T-helper 22 cell (primary cell): ENCODE results near the gene ZNF618.

Experiments used
- DNase-seq: peaks from one replicate; pipeline ENCODE4 v3.0.0-alpha.2; 2020; ENCODE audit warnings: low read depth

ZNF618 gene

DNA sequence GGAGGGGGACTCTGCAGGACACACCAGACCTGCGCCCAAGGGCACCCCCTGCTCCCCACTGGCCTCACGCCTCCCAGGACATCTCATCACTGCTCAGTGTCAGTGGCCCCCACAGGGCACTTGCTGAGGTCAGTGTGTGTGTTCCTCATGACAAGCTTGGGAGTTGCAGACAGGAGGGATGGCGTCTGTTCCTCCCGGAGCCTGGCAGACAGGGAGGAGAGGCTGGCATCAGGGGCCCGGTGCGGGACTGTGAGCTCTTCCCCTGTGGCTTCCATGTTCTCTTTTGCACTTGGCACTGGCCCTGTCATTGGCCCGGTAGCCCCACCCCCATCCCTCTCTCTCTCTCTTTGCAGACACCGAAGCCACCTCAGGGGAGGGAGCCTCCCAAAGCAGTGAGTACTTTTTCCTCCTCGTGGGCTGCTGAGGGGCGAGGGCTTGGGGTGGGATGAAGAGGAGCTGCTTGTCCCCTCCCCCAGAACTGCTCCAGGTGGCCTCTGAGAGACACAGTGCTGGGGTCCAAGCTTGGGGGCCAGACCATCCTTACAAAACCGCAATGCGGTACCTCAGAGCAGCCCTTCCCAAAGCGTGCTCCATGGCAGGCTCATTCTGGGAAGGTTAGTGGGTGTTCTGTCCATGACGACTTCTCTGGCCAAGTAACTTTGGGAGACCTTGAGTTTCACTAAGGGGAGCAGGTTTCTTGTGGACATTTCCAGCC lies 126.3 kb downstream of the ZNF618 start:
- no peak for DNase-seq

DNA sequence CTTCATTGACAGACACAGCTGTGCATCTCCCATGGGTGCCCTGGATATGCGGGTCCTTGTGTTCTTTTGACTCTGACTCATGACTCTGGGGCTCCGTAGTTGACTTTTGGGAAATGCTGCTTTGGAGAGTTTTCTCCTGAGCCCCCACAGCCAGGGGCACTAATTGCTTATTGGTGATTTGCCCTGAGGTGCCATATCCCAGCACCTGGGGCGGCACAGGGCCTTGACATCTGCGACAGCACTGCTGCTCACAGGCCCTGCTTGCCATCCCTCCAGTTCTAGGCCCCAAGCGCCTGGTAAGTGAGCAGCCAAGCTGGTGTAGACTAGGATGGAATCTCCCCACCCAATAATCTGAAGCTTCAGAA lies 126.9 kb downstream of the ZNF618 start:
- no peak for DNase-seq

DNA sequence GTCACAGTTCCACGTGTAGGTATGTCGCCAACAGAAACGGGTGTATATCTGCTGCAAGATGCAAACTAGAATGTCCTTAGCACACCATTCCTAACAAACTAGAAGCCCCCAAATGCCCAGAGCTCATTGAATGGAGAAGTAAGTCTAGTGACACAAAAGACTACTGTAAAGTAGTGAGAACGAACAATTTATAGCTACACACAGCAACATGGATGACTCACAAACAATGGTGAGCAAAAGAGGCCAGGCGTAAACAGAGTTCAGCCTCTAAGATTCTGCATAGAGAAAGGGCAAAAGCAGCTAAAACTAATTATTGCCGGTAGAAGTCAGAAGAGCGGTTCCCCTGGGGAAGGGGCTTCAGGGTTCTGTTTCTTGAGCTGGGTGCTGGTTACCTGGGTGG lies 127.2 kb downstream of the ZNF618 start:
- DNase-seq, result no peak

DNA sequence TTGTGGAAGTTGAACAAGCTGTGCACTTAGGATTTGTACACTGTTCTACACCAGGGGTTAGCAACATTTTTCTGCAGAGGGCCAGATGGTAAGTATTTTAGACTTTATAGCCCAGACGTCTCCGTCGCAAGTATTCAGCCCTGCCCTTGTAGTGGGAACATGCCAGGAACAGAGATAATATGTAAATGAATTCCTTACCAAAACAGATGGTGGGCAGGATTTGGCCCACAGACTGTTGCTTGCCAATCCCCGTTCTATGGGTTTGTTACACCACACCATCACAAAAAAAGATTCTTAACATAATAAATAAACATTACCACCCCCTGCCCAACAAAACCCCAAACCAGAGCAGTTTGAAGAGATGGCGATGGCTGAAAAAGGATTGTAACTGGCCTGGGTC lies 127.6 kb downstream of the ZNF618 start:
- DNase-seq, result no peak

DNA sequence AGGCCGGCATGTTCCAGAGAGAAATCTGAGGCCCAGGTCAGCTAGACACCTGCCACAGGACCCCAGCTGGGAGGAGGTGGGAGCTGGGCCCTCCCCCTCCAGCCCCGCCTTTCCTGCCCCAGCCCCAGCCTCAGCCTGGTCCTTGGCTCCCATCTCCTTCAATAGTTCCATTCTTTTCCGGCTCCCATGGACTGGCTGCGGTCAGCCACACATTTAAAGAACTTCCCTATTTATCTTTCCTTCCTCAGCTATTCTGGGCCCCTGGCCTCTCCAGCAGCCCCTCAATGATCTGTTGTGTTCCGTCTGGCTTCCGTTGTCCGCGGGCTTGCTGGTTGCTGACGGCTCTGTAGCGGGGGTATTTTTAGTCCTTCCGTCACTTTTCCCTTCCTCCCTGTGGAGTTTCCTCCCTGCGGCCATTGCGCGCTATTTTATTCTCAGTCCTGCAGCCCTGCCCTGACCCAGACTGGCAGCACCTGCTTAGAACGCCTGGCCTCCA lies 128.2 kb downstream of the ZNF618 start:
- no peak for DNase-seq

DNA sequence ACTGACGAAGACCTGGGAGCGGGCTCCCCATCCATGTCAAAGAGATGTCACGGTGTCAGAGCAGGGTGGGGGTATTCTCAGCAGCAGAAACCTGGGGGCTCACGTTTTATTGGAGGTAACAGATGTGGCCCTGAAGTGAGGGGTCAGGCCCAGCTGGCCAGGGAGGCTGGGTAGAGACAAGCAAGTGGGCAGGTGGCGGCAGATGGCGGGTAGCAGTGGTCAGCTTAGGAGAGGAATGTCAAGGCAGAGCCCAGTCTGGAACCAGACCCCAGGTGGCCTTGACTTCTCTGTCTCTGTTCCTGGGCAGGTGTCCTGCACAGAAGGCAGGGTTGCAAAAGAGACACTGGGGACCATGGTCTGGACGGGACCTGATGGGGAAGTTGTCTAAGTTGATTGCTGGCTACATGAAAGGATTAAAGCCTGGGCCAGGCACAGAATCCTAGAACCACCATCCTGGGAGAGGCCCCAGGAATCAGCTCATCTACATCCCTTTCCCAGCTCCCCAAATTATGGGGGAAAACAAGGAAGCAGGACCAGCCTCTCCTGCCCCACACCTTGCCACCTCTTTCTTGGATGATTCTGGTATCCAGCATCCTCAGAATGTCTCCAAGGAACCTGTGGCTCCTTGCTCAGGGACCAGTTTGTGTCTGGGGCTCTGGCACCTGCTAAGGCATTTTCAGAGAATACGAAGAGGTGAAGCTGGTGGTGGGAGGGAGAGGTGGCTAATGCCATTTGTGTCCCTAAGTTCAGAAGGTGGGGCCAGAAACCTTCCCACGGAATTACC lies 129.5 kb downstream of the ZNF618 start:
- DNase-seq, result no peak

DNA sequence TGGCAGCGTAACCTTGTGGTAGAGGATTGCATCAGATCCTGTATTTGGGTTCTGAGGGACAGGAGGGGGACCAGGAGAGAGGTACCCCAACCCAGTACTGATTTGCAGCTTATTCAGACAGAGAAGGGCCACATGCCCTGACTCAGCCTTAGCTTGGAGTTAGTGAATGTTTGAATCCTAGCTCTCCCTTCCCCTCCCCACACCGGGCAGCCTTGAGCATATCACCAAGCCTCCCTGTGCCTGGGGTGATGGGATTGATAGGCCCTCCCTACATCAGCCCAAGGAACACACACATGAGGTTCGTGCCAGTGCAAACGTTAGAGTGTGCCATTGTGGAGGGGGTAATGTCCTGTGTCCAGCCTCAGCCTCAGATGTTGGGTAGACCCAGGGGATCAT lies 130.0 kb downstream of the ZNF618 start:
- DNase-seq, result no peak

DNA sequence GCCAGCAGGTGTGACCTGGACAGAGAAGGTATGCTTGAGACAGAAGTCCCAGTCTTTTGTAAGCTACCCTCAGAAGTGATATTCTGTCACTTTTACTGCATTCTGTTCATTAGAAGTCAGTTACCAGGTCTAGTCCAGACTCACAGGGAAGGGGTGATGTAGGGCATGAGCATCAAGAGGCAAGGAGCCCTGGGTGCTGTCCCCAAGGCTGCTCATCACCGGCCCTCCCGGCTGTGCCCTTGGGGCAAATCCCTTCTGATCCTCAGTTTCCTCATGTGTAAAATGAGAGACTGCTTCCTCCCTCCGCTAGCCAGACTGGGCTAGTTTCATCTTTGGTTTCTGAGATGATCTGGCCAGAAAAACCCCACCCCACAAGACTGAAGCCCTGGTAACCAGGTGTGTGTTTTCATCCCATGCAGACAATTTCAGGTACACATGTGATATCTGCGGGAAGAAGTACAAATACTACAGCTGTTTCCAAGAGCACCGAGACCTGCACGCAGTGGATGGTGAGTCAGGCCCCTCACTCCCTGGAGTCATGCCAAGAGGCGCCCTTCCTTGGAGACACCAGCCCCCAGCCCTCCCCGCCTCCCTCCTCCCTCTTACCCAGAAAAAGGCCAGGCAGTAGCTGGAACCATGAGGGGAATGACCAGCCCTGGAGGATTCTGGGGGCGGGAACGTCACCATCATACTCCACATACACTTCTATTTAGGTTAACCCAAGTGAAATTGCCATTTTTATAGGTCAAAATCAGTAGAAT lies 131.0 kb downstream of the ZNF618 start:
- DNase-seq, result no peak

DNA sequence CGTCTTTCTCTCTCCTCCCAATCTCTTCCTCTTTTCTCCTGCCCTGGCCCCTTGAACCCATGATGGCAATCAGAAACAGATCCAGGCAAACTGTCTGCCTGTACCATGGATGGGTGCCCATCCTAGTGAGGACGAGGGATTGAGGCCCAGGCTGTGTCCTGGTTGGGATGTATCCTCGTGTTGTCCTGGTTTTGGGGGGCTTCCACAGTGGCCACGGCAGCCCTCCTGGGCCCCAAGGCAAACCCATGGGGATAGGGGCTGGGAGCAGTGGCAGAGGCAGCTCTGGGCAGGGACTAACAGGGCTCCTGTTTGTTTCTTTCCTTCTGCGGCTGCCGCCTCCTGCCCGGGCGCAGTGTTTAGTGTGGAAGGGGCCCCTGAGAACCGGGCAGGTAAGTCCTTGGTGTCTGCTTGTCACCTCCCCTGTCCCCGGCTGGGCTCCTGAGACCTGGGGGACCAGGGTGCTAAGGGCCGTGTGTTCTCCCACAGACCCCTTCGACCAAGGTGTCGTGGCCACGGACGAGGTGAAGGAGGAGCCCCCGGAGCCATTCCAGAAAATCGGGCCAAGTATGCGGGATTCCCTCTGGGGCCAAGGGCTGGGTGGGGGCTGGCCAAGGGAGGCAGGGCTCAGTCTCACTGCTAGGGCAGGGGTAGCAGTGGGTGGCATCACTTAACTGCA lies 132.0 kb downstream of the ZNF618 start:
- DNase-seq, result no peak

DNA sequence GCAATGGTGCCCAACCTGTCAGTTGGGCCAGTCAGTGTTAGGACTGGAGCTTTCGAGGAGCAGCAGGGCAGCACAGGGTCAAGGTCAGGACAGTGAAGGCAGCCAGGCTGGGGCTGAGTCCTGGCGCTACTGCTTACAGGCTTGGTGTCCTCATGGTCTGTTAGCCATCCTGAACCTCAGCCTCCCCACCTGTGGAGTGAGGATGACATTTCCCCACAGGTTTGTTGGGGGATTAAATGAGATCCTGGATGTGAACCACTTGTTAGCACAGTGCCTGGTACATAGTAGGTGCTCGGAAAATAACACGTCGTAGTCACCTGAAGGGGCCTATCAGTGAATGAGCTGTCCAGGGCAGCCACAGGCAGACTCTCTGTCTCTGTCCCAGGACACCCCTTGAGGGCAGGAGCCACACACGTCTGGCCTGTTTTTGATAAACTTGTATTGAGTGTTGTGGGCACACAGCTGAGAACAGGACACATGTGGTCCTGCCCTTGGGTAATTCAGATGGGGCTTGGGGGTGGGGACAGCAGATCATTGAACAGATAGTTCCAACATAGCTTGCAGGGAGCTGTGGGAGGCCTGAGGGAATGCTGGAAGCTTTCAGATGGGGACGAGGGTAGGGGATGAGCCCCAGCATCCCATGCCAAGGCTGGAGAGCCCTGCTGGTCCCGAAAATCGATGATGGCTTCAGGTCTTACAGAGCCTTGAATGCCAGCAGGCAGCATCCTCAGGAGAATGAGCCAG lies 132.7 kb downstream of the ZNF618 start:
- DNase-seq, result no peak

DNA sequence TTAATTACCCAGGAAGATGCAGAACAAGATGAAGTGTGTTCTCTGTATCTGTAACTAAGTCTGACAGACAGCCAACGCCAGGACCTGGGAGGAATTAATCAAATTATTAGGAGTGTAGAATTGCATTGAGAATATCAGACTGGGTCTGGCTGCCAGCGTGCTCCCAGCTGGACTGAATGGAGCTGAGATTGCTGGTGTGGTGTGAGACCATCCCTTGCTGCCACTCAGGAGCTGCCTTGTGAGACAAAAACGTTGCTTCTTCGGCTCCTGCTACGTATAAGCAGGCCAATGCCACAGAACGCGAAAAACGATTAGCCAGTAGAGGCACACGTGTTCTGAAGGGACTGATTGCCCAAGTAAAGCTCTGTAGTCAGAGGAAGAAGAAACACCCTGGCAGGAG lies 135.2 kb downstream of the ZNF618 start:
- DNase-seq, result no peak

DNA sequence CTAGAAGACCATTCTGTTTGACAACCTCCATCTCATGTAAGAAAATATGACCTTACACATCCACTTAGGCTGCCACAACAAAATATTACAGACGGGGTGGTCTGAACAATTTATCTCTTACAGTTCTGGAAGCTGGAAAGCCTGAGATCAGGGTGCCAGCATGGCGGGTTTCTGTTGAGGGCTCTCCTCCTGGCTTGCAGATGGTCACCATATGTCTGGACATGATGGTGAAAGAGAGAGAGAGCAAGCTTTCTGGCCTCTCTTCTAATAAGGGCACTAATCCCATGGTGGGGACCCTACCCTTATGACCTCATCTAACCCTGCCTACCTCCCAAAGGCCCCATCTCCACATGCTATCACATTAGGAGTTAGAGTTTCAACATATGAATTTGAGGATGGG lies 136.0 kb downstream of the ZNF618 start:
- no peak for DNase-seq

DNA sequence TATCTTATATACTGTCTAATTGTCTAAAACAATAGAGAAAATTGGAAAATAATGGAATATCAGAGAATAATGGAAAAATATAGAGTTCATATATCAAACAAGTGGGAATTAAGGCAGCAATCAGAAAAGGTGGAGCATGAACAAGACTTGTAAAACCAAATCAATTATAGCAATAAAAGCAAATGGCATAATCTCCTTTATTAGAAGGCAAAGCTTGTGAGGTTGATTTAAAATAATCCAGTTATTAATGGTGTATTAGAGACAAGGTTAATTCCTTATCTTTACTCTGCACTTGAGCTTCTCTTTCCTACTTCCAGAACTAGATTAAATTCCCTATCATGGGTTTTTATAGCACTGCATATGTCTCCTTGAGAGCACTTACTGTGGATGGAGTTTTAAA lies 137.9 kb downstream of the ZNF618 start:
- no peak for DNase-seq

DNA sequence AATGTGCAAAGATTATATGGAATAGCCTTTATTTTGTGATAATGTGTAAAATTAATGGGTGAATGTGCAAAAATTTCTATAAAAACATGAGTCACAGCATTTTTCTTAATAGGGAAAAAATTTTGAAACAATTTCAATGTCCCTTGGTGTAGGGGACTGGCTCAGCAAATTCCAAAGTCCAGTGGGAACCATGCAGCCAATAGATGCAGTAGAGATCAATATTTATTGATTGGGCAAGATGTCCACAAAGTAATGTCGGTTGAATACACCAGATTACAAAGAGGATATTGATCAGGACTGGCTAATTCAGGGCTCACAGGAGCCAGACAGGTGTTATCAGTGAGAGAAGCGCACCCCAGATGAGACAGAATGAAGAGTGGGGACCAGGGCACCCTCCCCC lies 139.5 kb downstream of the ZNF618 start:
- no peak for DNase-seq

DNA sequence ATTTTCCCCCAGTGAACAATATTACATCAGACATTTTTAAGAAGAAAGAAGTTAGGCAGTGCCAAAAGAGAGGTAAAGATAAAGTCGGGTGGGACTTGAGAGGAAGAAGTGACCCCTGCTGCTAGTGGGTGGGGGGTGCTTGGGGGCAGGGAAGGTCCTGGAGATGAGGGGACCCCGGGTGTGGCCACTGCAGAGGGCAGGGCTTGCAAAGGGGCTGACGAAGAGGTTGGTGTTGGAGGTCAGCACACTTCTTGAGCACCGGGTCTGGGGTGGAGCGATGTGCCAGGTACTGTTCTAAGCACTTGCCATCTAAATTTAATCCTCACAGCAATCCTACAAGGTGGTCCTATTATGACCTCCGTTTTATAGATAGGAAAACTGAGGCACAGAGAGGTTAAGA lies 140.0 kb downstream of the ZNF618 start:
- no peak for DNase-seq

DNA sequence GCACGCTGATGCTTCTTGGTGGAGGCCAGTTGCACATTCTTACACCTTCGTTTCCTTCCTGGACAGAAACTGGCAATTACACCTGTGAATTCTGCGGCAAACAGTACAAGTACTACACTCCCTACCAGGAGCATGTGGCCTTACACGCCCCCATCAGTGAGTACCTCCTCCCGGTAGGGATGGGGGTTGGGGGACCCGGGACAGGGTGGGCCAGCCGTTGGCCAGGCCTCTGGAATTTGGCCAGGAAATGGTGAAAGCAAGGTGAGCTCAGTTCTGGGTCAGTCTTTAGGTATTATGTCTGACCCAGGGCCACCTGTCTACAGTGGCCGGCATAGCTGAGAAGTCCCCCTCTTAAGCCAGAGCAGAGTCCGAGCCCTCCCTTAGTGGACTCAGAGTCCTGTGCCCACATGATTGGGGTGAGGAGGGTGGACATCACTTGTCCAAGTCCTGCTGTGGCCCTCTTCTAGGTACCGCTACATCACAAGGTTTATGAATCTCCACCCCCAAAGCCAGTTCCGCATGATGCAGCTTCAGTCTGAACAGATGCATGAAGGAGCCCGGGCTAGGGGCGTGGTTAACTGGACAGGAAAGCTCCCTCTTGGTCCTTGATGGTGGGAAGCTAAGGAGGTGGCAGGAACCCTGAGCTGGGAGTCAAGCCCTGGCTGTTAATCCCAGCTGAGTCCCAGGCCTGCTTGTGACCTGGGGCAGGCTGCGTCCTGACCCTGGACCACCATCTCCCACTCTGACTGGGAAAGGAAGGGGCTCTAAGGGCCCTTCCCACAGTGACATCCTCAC lies 140.7 kb downstream of the ZNF618 start:
- DNase-seq, result no peak

DNA sequence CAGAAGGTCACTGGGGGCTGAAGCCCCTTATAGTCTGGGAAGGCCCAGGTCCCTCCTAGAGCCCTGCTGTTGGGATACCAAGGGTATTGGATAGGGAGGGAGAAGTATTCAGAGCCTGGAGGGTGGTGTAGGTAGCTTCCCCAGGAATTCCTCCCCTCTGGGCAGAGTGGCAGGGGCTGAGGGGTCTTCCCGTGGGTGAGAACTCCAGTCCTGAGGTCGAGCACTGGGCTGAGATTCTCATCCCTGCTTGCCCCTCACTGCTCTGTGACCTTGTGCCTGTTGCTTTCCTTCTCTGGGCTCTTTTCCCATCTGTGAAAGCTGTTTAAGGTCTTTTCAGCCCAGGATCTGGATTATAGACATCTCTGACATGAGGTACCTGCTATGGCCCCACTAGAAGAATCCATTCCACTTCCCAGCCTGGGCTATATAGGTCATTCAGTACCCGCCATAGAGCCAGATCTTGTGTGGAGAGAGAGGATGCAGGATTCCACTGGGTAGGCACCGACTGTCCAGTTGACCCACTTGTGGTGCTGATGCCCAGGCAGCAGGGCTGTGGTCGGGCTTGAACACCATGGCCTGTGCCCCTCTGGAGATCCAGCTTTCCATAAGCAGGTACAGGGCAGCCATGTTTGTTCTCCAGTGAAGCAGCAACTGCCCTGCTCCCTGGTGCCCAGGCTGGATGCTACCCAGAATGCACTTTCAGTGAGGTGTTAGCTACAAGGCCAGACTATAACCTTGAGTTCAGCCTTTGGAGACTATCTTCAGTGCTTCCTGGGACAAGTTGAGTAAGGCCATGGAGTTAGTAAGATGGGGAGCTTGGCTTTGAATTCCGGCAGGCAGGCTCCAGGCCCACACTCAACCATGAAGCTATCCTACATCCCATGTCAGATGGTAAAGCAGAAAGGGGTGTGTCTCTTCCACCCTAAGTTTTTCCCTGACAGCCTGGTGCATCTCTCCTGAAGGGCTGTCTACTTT lies 141.9 kb downstream of the ZNF618 start:
- DNase-seq, result no peak

DNA sequence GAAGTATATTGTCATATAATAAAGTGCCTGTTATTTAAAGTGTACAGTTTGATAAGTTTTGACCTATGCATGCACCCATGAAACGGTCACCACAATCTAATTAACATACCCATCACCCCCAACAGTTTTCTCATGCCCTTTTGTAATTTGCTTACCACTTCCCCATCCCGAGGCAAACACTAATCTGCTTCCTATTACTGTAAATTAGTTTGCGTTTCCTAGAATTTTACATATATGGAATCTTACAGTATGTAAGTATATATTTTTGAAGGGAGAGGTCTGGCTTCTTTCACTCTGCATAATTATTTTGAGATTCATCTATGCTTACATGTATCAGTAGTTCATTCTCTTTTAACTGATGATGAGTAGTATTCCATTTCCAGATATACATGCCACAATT lies 145.5 kb downstream of the ZNF618 start:
- no peak for DNase-seq

DNA sequence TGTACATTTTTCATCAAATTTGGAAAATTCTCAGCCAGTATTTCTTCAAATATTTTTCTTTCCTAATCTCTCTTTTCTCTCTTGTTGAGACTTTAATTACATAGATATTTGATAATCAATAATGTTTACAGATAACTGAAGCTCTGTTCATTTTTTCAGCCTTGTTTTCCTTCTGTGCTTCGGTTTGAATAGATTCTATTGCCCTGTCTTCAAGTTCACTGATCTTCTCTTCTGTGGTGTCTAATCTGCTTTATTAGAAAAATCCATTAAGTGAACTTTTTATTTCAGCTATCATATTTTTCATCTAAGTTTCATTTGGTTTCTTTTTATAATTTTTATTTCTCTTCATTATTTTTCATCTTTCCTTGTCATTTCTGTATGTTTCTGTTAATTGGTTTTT lies 147.9 kb downstream of the ZNF618 start:
- no peak for DNase-seq
